Left ventricle myocardium superior (tissue), 1 donor: ENCODE results near the gene ZBED3. TPM values are rescaled to one million over a fixed set of nuclear protein-coding genes. Genes with fewer than 3 reads are reported as not detected.
A peak's percentile ranks its signal among the peaks of the same experiment; 100 is the strongest.
"Not testable (repeated sequence)": the region's sequence is repeated elsewhere in the genome, so short reads cannot be mapped to it uniquely, and the experiment has no call there.

Experiments
- ATAC-seq: fragments of 200-7000 bp; cut with Tn5 transposase; one replicate; pipeline ENCODE4 v1.9.1; 2020; ENCODE audit warnings: mild to moderate bottlenecking, moderate library complexity
- DNase-seq: peaks from one replicate; pipeline ENCODE4 v3.0.0-alpha.2; 2020
- intact Hi-C: fragments of 100-400 bp; cut with micrococcal nuclease; formaldehyde crosslinking; loops from one replicate; pipeline ENCODE4 v1.11.0; 2022
- long read RNA-seq: library from polyadenylated mRNA; unstranded; transcript quantifications from one replicate; pipeline ENCODE4 v2.0.0, GENCODE V29; 2021
- total RNA-seq: library from RNA; stranded (reverse); fragmentation: NEBNext Ultra II Directional; extraction: Animal tissue kit (Norgen Biotek cat#: 25700); gene quantifications from one replicate; pipeline ENCODE4 v1.2.1, GENCODE V29; 2021
- donor health status: DM: no; HTN: yes; CAD: no; lungs with severe emphysema.

The ZBED3 gene, protein sequence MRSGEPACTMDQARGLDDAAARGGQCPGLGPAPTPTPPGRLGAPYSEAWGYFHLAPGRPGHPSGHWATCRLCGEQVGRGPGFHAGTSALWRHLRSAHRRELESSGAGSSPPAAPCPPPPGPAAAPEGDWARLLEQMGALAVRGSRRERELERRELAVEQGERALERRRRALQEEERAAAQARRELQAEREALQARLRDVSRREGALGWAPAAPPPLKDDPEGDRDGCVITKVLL
- total RNA-seq: 4.7 TPM
- long read RNA-seq, full-length matches to known transcripts: 14 of 15 reads
- long read RNA-seq, partial matches to known transcripts: 0 of 15 reads
- long read RNA-seq, other reads (novel, unspliced or antisense): 1 of 15 reads

DNA sequence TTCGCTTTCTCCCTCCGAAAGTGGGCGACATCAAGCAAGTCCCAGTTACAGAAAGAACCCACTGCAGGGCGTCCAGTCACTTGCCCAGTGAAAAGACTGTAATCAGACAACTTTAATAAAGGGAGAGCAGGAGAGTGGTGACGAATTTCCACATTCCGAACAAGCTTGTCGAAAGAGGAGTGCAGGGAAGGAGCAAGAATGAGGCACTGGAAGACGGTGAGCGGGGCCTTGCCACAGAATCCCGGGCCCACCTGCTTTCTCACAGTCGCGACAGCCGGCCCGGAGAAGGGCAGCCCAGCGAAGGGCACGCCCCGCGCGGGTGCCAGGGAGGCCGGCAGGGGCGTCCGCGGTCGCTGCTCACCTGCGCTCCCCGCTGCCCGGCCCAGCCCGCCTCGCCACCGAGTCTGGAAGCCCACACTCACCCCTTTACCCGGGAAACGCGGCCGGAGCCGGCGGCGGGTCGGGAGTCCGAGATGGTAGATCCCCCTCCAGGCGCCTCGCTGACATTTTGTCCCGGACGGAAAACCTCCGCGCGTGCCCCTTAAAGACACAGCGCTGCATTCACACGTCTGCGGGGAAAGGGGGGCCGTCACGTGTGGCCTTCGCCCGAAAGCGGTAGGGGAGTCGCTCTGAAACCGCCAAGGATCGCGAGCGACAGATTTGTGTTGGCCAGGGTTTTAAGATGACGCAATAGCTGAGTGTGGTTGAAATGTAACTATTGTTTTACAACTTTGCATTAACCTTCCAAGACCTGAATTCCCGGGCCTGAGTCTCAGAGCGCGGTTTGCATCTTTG is at the start of gene ZBED3:
TSS of gene ZBED3 (minus strand) at position 597 of the 795 bp plus-strand sequence. CDS start 9,407 bp downstream, outside the sequence.
- intact Hi-C loops: no loop called here
- ATAC-seq (peak; percentile 87), DNase-seq (peak; percentile 78)

DNA sequence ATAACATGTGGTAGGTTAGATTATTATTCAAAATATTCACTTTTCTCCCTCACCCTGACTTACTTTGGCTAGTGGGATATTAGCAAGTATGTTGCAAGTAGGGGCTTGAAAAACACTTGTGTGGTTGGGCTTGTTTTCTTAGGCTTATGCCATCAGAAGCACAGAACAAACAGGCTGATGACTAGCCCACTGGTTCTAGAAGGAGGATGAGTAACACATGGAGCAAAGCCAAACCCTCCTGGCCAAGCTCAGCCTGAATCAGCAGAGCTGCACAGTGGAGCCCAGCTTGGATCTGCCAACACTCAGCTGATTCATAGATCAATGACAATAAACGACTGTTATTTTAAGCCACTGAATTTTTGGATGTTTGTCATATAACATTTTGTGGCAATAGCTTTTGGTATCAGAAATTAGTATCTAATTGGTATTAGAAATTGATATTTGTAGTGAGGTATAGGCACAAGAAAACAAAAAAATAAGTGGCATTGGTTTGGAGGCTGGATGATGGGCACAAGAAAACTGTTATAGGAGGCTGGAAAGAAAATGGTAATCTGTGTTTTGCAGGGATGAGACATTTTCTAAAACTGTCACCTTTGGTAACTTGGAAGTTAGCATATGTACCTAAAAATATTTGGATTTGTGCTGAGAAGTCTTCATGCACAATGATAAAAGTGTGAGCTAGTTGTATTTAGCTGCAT is 46.1 kb upstream of the ZBED3 start:
- peak; percentile 96 for ATAC-seq
- intact Hi-C loops: no loop called here
- DNase-seq: peak; percentile 49

DNA sequence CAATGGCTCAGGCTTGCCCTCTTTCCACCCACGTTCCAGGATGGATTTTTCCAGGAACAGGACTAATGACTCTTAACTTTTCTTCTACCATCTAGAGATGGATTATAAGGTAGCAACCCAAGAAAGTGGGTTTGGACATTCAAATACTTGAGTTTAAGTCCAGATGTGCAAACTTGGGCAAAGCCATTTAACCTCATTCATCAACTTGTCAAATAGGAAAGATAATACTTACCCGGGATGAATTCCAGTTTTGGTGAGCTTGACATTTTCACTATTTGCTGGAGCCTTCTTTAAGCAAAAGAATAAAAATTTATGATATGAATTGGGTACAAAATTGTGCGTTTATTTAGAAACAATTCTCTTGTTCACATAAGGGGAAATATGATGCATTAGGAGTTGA is 44.3 kb upstream of the ZBED3 start:
- DNase-seq (no peak), ATAC-seq (no peak)
- intact Hi-C loops: no loop called here

DNA sequence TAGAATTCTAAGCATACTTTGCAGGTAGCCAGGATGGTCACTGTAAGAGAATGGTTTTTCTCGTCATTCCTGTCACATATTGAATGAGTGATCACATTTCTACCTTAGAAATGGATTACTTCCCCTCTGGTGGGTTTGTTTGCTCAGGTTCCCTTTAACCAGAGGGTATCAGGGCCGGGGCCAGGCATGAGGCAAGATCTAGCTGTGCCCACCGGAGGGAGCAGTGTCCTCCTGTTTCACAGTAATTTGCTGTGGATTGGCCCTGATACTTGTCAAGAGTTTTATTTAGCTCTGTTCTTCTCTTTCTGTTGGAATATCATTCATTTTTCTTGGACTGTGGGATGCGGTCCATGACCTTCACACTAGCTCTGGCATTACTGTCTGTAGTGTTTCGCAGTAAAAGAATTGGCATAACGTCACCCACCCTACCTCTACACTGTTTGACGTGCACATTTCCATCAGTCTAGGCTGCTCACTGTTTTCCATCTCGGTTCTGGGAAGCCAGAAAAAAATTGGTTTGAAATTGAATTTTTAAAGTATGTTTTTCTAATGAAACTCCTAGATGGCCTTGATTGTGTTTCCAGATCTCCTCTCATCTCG is 42.4 kb upstream of the ZBED3 start:
- intact Hi-C loops: no loop called here
- no peak for DNase-seq
- no peak for ATAC-seq

DNA sequence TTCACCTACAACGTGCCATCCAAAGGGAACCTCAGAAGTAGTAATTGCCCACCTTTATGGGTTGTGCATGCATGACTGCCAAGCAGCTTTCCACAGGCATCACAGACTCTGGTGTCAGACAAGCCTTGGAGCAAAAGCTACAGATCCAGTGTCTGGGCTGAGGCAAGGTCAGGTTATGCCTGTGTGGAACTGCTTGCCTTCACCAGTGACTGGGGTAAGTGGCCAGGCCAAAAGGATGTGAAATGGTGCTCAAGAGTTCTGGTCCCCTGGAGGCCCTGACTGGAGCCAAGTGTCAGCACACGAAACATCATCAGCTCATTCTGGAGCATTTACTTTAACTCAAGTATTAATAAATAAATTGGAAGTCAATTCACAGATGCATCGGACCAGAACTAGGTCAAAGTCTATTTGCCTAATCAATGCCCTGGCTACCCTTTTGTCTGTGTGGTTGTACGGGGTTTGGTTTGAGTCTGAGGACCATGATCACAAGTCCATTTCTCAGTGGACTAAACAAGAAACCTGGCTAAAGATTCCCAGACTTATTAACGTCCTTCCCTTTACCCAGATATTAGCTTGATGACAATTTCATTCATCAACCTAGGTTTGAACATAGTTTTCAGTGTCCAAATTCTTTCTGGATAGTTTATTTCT is 41.5 kb upstream of the ZBED3 start:
- ATAC-seq (no peak), DNase-seq (no peak)
- intact Hi-C loops: no loop called here

DNA sequence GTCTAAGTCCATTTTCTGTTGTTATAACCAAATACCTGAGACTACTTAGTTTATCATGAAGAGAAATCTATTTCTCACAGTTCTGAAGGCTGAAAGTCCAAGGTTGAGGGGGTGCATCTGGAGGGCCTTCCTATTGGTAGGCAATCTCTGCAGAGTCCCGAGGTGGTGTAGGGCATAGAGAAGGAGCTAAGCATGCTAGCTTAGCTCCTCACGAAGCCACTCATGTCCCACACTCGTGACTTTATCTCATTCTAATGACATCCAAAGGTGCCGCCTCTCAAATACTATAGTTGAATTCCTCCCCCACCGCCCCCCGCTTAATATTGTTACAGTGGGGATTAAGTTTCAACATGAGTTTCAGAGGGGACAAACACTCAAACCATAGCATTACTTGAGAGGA is 36.0 kb upstream of the ZBED3 start:
- ATAC-seq (no peak), DNase-seq (no peak)
- intact Hi-C loops: no loop called here

DNA sequence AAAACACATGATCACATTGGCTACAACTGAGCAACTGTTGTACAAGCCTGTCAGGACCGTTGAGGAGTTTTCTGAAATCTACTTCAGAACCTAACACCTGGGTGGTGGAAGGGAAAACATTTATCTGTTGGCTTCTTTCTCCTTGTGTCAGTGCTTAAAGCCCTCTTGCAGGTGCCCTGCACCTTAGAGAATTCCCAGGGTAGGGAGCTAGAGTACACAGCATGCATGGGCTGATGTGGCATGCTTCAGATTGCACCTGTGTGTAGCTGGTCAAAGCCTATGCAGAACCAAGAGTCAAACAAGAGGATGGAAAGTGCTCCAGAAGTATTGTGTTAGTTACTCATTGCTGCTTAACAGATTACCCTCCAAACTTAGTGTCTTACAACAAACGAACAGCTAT is 33.6 kb upstream of the ZBED3 start:
- DNase-seq: no peak

DNA sequence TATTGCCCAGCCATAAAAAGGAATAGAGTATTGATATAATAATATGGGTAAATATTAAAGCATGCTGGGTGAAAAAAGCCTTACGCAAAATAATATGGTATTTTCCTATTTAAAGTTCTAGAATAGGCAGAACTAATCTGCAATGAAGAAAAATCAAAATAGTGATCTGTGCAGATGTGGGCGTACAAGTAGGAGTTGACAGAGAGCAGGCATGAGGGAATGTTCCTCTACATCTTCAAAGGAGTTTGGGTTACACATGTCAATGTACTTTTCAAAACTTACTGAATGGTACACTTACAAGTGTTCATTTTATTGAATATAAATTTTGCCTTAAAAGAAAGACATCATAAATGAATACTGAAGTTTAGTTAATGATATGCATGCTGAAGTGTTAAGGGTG is 33.0 kb upstream of the ZBED3 start:
- intact Hi-C loops: no loop called here
- no peak for ATAC-seq
- no peak for DNase-seq

More for the DNA sequence above, 33.6 kb upstream of the ZBED3 start:
- intact Hi-C loops: no loop called here
- no peak for ATAC-seq

DNA sequence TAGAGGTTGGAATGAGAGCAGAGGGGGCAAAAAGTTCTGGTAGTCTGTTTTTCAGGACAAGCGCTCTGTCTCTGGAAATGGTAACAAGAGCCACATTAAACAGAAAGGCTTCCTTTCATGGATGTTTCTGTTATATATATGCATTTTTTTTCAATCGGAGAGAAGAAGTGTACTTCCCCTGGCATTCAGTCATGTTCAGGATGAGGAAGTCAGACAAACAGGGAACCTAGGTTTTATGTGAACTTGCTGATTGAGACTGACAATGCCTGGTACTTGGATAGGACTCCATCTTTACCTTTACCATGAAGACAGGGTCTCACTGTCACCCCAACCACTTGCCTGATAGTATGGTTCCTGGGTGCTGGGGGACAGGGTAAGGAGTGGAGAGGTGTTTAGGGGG is 30.1 kb upstream of the ZBED3 start:
- ATAC-seq (no peak), DNase-seq (no peak)
- intact Hi-C loops: no loop called here

DNA sequence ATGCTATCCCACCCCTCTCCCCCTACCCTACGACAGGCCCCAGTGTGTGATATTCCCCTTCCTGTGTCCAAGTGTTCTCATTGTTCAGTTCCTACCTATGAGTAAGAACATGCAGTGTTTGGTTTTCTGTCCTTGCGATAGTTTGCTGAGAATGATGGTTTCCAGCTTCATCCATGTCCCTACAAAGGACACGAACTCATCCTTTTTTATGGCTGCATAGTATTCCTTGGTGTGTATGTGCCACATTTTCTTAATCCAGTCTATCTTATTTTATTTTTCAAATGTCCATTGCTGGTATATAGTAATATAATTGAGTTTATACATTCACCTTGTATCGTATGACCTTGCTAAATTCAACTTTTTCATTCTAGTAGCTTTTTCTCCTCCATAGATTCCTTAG is 19.9 kb upstream of the ZBED3 start:
- ATAC-seq, intact Hi-C loops, DNase-seq: not testable (repeated sequence)

DNA sequence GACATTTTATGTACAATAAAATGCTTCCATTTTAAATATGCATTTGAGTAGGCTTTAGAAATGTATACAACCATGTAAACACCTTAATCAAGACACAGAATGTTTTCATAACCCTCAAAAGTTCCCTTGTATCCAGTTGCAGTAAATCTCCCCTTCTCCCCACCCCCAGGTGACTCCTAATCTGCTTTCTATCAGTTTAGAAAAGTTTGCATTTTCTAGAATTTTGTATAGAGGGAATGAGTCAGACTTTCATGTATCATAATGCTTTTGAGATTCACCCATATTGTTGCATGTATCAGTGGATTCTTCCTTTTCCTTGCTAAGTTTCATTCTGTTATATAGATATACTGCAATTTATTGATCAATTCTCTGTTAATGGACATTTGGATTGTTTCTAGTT is 17.7 kb upstream of the ZBED3 start:
- intact Hi-C loops: no loop called here
- DNase-seq (no peak), ATAC-seq (no peak)

DNA sequence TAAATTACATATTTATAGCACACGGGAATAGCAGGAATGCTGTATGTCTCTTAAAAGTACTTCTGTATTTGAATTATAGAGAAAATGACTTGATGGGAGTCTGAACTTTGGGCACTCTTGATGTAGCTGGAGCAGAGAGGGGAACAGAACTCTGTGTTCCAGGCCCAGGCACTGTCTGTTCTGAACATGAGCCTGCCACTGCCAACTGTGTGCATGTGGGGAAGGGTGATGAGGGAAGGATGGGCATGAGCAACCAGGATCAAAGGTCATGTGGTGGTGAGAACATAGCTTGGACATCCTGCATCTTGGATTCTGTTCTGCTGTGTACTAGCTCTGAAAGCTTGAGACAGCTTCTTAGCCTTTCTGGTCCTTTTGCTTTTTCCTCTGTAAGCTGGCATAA is 16.4 kb upstream of the ZBED3 start:
- ATAC-seq: no peak
- DNase-seq: no peak
- intact Hi-C loops: no loop called here

DNA sequence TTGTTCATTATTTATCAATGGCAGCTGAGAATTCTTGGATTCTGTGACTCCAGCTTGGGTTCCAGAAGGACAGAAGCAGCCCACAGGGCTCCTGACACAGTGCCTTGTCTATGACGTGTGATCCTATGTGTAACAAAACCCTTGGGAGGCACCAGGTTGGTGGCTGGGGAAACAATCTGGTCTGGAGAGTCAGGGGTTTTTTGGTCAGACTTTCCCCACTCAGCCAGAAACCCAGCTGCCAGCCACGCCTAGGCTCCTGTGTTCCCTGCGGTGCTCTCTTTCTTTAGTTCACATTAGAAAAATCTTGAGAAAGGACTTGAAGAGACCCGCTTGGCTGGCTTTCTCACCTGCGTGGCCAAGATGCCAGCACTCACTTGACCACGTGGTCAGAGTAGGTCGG is 15.5 kb upstream of the ZBED3 start:
- no peak for ATAC-seq
- intact Hi-C loops: no loop called here
- DNase-seq: no peak

DNA sequence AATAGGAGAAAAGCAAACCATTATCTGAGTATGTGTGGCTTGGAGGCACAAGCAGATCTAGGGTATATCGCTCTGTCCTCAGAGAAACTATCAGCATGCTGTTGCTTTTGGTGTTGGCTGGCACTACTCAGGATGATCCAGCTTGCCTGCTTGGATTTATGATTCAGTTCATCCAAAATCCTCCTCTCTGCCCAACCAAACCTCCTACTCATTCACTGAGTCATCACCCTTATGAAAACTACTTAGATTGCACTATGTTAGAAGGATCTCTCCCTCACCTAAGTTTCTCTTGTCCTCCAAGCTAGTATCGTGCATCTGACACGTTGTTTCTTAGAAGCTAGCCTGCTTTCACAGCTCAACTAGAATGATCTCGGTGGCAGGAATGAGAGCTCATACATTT is 14.2 kb upstream of the ZBED3 start:
- DNase-seq (no peak), ATAC-seq (no peak)
- intact Hi-C loops: no loop called here

DNA sequence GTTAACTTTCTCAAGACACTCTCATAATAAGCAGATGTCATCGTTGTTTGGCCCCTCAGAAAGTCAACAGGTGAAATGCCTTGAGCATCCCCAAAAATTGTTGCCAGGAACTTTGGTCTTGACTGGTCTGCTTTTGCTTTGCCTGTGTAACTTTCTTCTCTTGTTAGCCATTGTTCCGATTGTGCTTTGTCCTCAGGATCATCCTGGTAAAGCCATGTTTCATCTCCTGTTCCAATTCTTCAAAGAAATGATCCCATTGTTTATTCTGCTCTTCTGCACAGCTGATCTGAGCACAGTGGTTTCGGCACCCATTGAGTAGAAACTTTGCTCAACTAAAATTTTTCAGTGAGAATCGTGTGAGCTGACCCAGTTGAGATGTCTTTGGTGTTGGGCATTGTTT is 8.1 kb upstream of the ZBED3 start:
- intact Hi-C loops: no loop called here
- DNase-seq (no peak), ATAC-seq (no peak)

DNA sequence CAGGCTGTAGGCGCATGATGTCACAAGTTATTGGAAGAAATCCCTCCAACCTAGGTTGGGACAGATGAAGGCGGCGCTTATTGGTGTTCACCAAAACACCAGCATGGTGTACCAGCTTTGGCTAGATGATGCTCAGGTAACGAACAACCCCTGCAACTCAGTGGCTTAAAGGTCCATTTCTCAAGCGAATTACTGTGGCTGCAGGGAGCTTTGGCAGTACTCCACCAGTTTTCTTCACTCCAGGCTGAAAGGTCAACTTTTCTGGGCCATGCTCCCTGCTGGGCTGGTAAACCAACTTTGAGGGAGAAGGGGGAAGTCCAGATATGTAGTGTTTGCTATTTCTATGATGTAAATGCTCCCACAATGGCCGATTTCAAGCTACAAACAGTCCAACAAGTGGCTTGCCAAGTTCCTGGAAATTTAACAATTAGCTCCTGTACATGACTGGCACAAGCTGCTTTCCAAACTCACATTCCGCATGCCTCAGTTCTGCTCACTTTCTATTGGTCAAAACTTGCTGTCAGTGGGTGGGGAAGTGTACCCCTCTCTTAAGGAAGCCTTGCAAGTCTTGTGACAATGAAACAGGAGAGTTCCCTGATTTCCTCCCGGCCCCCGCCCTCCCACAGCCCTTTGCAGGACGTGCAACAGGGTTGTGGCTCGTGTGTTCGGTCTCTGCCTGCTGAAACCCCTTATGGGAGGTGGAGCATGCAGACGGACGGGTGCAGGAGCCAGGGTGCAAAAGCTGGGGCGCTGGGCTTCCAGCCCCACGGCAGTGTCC is 588 bp upstream of the ZBED3 start:
- intact Hi-C loops: no loop called here
- ATAC-seq (peak; percentile 57), DNase-seq (peak; percentile 41)

DNA sequence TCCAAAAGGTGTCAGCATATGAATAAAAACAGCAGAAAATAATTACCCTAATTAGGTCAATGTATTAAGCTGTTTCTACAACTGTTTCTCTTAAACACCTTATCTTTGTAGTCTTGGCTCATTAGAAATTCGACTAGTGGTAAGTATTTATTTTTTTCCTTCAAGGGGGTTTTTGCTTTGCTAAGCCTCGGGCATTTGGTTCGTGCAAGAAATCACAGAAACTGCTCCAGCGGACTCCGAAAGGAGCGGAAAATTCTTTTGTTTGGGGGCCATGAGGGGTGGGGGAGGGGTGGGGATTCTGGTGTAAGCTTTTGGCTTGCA is 757 bp downstream of the ZBED3 start:
- intact Hi-C loops: no loop called here
- no peak for ATAC-seq
- no peak for DNase-seq

DNA sequence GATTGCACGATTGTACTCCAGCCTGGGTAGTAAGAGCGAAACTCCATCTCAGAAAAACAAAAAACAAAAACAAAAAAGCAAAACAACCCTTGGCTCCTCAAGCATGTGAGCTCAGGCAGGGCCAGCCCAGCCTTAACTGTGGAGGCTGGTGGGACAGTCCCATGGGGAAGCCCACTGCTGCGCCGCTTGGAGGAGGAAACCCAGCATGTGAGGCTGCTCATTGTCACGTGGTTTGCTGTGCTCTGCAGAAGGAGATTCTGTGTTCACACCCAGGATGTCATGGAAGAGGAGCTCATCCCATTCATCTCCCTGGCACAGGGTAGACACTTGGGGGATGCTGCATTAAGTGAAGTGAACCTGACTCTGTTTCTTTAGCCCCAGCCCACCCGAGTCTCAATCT is 4.0 kb downstream of the ZBED3 start:
- DNase-seq: no peak
- ATAC-seq: no peak
- intact Hi-C loops: no loop called here

DNA sequence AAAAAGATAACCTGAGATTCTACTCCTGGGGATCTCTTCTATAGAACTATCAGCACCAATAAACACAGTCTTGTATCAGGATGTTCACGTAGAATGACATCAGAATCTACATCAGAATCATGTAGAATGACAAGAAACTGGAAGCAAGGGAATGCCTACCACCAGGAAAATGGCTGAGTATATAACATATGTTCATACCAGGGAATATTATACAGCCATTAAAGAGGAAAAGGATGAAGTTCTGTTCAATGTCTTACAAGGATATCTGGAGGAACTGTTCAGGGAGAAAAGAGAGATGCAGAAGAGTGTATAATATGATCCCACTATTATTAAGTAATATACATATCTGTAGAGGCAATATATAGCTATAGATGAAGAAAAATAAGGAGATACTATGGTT is 4.8 kb downstream of the ZBED3 start:
- no peak for ATAC-seq
- no peak for DNase-seq
- intact Hi-C loops: no loop called here
